Anterior cingulate cortex (tissue), 58 donors: ENCODE data around the gene VPS13C.
"Not testable (repeated sequence)": the region's sequence is repeated elsewhere in the genome, so short reads cannot be mapped to it uniquely, and the experiment has no call there.

Source experiments
- DNase-seq, 58 donors: peaks; one replicate each; lab custom pipeline; 2025; lab: John Stamatoyannopoulos, UW

Gene VPS13C

GRCh38 chr15:62047282-62047827, 12.9 kb downstream of the VPS13C start:
- no peak for DNase-seq

DNA sequence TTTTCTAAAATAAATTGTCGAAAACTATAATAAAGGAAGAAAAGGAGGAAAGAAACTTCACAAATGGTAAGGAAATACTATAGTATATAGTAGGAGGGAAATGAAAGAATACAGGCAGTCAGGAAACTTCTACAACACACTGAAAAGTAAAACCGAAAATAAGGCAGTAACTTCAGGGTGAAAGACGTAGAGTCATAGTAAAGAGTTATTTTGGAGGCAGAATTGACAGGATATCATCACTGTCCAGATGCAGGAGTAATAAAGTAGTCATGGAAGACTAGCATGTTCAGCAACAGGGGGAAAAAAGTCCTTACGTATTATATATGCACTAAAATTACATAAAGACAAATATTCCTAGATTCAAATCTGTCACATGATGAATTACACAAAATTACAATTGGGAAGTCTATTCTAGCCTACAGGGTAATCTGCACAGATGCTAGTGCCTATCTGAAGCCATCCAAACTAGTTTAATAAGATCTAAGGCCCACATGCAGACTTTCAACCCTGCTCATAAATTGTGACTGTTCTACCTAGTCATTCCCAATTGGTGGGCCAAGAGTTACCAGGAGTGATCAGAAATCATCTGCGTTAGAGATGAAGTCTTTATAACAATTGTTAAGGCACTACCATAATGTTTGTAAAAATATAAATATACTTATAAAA, 14.0 kb downstream of the VPS13C start:
- DNase-seq, result no peak

DNA sequence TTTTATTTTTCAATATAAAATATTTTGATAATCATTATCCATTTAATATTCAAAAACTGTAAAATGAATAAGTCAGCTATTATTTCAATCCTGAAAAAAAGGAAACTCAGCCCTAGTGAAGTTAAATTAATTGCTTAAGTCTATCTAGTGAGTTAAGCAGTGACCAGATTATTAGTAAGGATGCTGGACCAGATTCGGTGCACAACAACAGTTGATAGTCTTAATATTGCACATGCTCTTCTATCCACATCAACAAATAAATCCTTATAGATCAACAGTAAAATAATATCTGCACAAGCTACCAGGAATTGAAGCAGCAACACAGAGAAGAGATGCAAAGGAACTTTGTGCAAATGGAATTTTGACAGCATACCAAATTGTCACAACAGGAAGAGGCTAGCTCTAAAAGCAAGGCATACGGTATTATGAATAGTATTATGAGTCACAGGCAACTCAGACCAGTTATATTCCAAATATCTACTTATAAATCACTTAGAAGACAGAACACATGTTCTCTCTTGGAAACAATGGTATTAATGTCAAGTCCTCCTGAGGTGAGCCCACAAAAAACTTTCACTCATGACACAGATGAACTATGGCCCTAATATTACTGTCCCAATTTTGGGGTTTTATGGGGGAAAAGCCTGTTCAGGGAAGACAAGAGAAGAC, 24.9 kb downstream of the VPS13C start:
- DNase-seq, result no peak

GRCh38 chr15:62027916-62028315, 32.3 kb downstream of the VPS13C start:
- DNase-seq, result no peak

- no peak for DNase-seq
These were observed 33.0 kb downstream of the VPS13C start for GRCh38 chr15:62027263-62027565.

DNA sequence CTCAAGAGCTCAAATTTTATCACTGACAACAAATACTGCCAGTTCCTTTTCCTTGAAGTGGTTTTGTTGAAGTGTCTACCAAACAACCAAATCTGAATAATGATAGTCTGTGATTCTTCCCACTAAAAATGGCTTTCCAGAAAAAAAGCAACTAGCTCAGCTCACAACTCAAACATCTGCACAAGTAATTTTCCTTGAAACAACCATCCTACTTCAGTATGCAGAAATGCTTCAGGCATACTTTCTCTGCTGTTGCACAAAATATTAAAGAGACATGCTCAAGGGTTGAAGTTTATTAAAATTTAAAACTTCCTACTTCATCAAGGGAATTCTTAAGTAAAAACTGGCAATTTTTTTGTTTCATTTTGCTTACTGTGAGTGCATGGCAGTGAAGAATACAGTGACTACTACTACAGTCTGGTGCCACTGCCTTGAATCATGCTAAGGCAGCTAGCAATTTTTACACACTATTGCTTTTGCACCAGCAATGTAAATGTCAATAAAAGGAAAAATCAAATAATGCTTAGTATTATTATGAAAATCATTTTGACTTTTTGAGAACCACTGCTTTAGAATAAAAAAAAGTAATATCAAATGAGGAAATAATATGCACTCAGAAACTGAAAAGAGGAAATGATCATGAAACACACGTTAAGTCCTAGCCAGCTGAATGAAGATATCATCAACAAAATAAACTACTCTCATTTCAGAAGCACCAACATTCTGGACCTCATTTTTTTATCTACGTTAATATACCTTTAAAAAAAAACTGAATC, 33.6 kb downstream of the VPS13C start:
- DNase-seq, result no peak

DNA sequence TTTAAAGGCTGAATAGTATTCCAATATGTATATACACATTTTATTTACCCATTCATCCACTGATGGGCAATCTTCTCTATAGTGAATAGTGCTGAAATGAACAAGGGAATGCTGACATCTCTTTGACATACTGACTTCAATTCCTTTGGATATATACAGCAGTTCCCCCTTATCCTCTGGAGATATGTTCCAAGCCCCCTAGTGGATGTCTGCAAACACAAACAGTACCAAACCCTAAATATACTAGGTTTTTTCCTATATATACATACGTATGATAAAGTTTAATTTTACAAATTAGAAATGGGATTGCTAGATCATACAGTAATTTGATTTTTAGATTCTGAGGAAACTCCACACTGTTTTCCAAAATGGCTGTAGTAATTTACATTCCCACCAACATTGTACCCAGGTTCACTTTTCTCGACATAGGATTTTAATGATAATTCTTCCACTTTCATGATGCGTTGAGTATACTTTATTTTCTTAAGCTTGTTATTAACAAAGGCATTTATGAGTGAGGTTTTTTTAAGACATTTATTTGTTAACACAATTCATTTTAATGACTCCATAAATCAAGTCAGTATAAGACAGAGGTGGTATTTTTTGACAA, 38.2 kb downstream of the VPS13C start:
- DNase-seq, result no peak

GRCh38 chr15:62020576-62021160, 39.6 kb downstream of the VPS13C start:
- no peak for DNase-seq

DNA sequence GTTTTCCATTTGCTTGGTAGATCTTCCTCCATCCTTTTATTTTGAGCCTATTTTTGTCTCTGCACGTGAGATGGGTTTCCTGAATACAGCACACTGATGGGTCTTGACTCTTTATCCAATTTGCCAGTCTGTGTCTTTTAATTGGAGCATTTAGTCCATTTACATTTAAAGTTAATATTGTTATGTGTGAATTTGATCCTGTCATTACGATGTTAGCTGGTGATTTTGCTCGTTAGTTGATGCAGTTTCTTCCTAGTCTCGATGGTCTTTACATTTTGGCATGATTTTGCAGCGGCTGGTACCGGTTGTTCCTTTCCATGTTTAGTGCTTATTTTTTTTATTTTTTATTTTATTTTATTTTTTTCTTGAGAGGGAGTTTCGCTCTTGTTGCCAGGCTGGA, 54.9 kb downstream of the VPS13C start:
- not testable (repeated sequence) for DNase-seq

DNA sequence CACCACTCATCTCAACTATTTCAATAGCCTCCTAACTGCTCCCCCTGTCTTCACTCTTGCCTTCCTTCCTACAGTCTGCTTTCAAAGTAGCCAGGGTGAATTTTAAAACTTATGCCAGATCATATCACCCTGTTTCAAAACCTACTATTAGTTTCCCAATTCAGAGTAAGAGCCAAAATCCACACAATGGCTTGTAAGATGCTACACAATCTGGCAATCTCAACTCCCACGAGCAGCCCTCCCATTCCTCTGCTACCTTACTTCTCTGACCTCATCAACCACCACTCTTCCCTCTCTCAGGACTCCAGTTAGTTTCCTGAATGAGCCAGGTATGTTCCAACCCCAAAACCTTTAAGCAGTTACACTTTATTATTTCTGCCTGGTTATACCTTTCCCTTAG, 62.5 kb downstream of the VPS13C start:
- no peak for DNase-seq

DNA sequence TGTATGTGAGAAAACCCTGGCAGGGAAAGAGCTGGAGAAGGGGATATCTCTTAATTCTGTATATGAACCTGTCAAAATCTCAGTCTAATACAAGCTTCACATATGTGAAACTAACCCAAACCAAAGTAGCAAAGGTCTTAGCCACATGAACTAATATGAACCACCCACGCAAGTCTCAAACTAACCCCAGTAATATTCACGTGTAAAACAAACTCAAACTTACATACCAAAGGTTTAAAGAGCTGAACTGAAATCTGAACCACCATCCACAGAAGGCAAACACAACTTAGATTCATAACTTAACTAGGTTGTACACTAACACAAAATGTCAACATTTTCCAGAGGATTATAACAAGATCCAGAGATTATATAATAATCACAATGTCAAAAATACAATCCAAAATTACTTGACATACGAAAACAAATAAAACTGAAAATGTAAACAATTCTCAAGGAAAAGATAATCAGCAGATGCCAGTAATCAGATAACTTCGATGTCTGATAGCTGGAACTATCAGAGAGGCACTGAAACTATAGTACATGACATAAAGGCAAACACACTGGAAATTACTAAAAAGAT, 64.1 kb downstream of the VPS13C start:
- DNase-seq, result no peak

- no peak for DNase-seq
These were observed 66.0 kb downstream of the VPS13C start for GRCh38 chr15:61994216-61994615.

DNA sequence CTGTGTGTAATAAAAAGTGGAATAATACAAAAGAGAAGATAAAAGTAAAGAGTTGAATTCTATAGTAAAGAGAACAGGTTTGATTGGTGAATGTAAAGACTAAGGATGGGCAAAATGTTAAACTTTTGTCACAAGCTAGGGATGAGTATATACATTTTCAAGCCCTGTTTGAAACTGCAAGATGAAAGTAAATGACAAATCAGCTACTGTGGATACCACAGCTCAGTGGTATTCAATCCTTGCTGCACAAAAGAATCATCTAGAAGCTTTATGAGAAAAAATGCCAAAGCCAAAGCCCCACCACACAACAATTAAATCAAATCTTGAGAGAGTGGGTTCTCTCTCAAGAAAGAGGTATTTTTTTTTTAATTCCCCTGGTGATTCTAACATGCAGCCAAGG, 67.7 kb downstream of the VPS13C start:
- no peak for DNase-seq

DNA sequence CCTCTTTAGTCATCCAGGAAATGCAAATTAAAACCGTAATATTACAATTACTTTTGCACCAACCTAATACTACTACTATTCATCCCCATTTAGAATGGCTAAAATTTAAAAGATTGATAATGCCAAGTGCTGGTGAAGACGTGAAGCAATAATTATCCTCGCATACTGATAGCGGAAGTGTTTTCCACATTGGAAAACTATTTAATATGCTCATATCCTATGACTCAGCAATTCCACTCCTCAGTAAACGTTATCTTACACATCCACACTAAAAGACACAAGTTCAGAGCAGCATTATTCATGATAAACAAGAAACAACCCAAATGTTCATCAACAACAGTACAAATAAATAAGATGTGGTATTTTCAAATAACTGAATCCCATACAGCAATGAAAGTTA, 70.6 kb downstream of the VPS13C start:
- DNase-seq, result no peak

GRCh38 chr15:61987824-61988223, 72.4 kb downstream of the VPS13C start:
- no peak for DNase-seq

- no peak for DNase-seq
These were observed 77.2 kb downstream of the VPS13C start for GRCh38 chr15:61983081-61983480.

DNA sequence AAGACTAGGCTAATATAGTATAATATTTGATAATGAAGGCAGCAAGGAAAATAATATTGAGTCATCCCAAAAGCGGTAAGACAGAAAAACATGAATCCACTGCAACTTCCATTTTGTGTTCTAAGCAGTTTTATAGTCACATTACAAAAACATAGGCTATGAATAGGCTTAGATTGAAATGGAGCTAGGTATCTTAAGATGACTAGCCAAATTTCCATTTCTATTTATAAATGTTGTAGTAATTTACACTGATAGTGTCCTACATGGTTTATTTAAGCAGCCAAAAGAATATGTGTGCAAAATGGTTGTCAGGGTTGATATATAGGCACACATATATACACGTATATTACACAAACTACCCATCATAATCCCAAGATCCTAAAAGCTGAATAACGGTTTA, 82.0 kb downstream of the VPS13C start:
- DNase-seq, result no peak

- DNase-seq, result no peak
These were observed 85.5 kb downstream of the VPS13C start for GRCh38 chr15:61974759-61975158.

DNA sequence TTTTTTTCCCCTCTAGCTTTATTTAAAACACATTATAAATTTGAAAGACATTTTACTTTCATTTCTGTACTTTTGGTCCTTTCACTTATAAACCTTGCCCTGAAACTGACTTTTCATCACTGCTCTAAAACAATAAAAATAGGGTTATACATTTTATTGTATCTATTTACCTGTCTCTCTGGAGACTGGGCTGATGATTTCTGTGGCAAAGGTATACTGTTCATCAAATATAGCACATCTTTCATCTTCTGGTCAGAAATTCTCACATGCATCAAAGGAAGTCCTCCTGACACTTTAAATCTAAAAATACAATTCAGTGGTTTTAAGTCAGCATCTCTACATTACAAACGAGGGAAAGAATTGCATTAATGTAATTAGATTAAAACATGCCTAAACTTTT, 86.1 kb downstream of the VPS13C start:
- no peak for DNase-seq

DNA sequence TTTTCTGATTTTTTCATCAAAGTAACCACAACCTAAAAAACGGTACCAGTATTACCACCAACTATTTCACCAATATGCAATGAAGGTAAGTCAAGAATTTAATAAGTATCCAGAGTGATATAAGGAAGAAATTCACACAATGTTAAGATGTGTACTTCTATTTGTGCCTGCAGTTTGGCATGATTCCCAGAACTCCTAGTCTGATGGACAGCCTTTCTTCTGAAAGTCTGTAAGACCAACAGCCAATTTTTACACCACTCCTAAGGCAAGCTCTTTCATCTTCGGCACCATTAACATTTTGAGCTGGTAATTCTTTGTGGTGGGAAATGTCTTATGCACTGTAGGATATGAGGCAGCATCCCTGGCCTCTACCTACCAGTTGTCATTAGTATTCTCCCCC, 108.3 kb downstream of the VPS13C start:
- DNase-seq, result peak in 3 of 58 donors; percentile 1 to 7 (median 4)
